Measurements from ENCODE around the gene GPANK1.

GPANK1 gene

GRCh38 chr6:31639043-31639442, 25.8 kb downstream of the GPANK1 start:
- Histone ChIP-seq H3K9me3 (ENCODE audit: control insufficient read depth, insufficient read depth, low read length) (no peaks in the 10 kb centered on the region), H3K27ac (ENCODE audit: low read length) (no peak overlapping the region), H3K4me3 (ENCODE audit: low read length) (no peak overlapping the region), H3K36me3 (ENCODE audit: control insufficient read depth, insufficient read depth, low read length) (peaks cover 69% of the 10 kb centered on the region), H3K27me3 (ENCODE audit: control insufficient read depth, insufficient read depth, low read length) (no peaks in the 10 kb centered on the region), H3K4me1 (ENCODE audit: control insufficient read depth, insufficient read depth, low read length) (no peaks in the 10 kb centered on the region)
- DNase-seq (ENCODE audit: low read depth, low spot score): no peak
- WGBS (ENCODE audit: insufficient coverage, insufficient read length): no CpG with 5 or more reads among the region's 9 CpGs

- DNase-seq (ENCODE audit: low read depth, low spot score): no peak
- Histone ChIP-seq H3K27me3 (ENCODE audit: control insufficient read depth, insufficient read depth, low read length) (no peaks in the 10 kb centered on the region), H3K27ac (ENCODE audit: low read length) (no peak overlapping the region), H3K36me3 (ENCODE audit: control insufficient read depth, insufficient read depth, low read length) (peaks cover 76% of the 10 kb centered on the region), H3K4me1 (ENCODE audit: control insufficient read depth, insufficient read depth, low read length) (no peaks in the 10 kb centered on the region), H3K4me3 (ENCODE audit: low read length) (no peak overlapping the region), H3K9me3 (ENCODE audit: control insufficient read depth, insufficient read depth, low read length) (no peaks in the 10 kb centered on the region)
- no CpG with 5 or more reads among the region's 27 CpGs for WGBS (ENCODE audit: insufficient coverage, insufficient read length)
Observed at GRCh38 chr6:31636698-31637596, 27.9 kb downstream of the GPANK1 start.

GRCh38 chr6:31634969-31635575, 29.7 kb downstream of the GPANK1 start:
- Histone ChIP-seq H3K36me3 (ENCODE audit: control insufficient read depth, insufficient read depth, low read length) (peaks cover 72% of the 10 kb centered on the region), H3K27ac (ENCODE audit: low read length) (no peak overlapping the region), H3K9me3 (ENCODE audit: control insufficient read depth, insufficient read depth, low read length) (no peaks in the 10 kb centered on the region), H3K27me3 (ENCODE audit: control insufficient read depth, insufficient read depth, low read length) (no peaks in the 10 kb centered on the region), H3K4me1 (ENCODE audit: control insufficient read depth, insufficient read depth, low read length) (no peaks in the 10 kb centered on the region), H3K4me3 (ENCODE audit: low read length) (no peak overlapping the region)
- no CpG with 5 or more reads among the region's 11 CpGs for WGBS (ENCODE audit: insufficient coverage, insufficient read length)
- no peak for DNase-seq (ENCODE audit: low read depth, low spot score)

GRCh38 chr6:31634131-31634530, 30.7 kb downstream of the GPANK1 start:
- H3K4me3 ChIP-seq (ENCODE audit: low read length): no peak overlapping the region
- no peak for DNase-seq (ENCODE audit: low read depth, low spot score)
- no peaks in the 10 kb centered on the region for H3K27me3 ChIP-seq (ENCODE audit: control insufficient read depth, insufficient read depth, low read length)
- H3K9me3 ChIP-seq (ENCODE audit: control insufficient read depth, insufficient read depth, low read length): no peaks in the 10 kb centered on the region
- H3K36me3 ChIP-seq (ENCODE audit: control insufficient read depth, insufficient read depth, low read length): peaks cover 73% of the 10 kb centered on the region
- no peaks in the 10 kb centered on the region for H3K4me1 ChIP-seq (ENCODE audit: control insufficient read depth, insufficient read depth, low read length)
- H3K27ac ChIP-seq (ENCODE audit: low read length): no peak overlapping the region
- WGBS (ENCODE audit: insufficient coverage, insufficient read length): no CpG with 5 or more reads among the region's 3 CpGs

GRCh38 chr6:31633447-31633846, 31.4 kb downstream of the GPANK1 start:
- no peak for DNase-seq (ENCODE audit: low read depth, low spot score)
- WGBS (ENCODE audit: insufficient coverage, insufficient read length): no CpG with 5 or more reads among the region's 7 CpGs

DNA sequence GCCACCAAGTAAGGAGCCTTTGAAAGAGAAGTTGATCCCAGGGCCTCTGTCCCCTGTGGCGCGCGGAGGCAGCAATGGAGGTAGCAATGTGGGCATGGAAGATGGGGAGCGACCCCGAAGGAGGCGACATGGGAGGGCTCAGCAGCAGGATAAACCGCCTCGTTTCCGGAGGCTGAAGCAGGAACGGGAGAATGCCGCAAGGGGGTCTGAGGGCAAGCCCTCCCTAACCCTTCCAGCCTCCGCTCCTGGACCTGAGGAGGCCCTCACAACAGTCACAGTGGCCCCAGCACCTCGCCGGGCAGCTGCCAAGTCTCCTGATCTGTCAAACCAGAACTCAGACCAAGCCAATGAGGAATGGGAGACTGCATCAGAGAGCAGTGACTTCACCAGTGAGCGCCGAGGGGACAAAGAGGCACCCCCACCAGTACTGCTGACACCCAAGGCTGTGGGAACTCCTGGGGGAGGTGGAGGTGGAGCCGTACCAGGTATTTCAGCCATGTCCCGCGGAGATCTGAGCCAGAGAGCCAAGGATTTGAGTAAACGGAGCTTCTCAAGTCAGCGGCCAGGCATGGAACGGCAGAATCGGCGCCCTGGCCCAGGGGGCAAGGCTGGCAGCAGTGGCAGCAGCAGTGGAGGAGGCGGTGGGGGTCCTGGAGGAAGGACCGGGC, 32.4 kb downstream of the GPANK1 start:
- Histone ChIP-seq H3K36me3 (ENCODE audit: control insufficient read depth, insufficient read depth, low read length) (peaks cover 85% of the 10 kb centered on the region), H3K4me3 (ENCODE audit: low read length) (no peak overlapping the region), H3K4me1 (ENCODE audit: control insufficient read depth, insufficient read depth, low read length) (no peaks in the 10 kb centered on the region), H3K27me3 (ENCODE audit: control insufficient read depth, insufficient read depth, low read length) (no peaks in the 10 kb centered on the region), H3K9me3 (ENCODE audit: control insufficient read depth, insufficient read depth, low read length) (no peaks in the 10 kb centered on the region), H3K27ac (ENCODE audit: low read length) (no peak overlapping the region)
- WGBS (ENCODE audit: insufficient coverage, insufficient read length): no CpG with 5 or more reads among the region's 26 CpGs
- DNase-seq (ENCODE audit: low read depth, low spot score): no peak

More at GRCh38 chr6:31633447-31633846, 31.4 kb downstream of the GPANK1 start:
- no peak overlapping the region for H3K4me3 ChIP-seq (ENCODE audit: low read length)
- no peak overlapping the region for H3K27ac ChIP-seq (ENCODE audit: low read length)
- no peaks in the 10 kb centered on the region for H3K4me1 ChIP-seq (ENCODE audit: control insufficient read depth, insufficient read depth, low read length)
- H3K36me3 ChIP-seq (ENCODE audit: control insufficient read depth, insufficient read depth, low read length): peaks cover 75% of the 10 kb centered on the region
- no peaks in the 10 kb centered on the region for H3K27me3 ChIP-seq (ENCODE audit: control insufficient read depth, insufficient read depth, low read length)
- no peaks in the 10 kb centered on the region for H3K9me3 ChIP-seq (ENCODE audit: control insufficient read depth, insufficient read depth, low read length)

- Histone ChIP-seq H3K9me3 (ENCODE audit: control insufficient read depth, insufficient read depth, low read length) (no peaks in the 10 kb centered on the region), H3K4me3 (ENCODE audit: low read length) (no peak overlapping the region), H3K4me1 (ENCODE audit: control insufficient read depth, insufficient read depth, low read length) (no peaks in the 10 kb centered on the region), H3K36me3 (ENCODE audit: control insufficient read depth, insufficient read depth, low read length) (peaks cover 85% of the 10 kb centered on the region), H3K27me3 (ENCODE audit: control insufficient read depth, insufficient read depth, low read length) (no peaks in the 10 kb centered on the region), H3K27ac (ENCODE audit: low read length) (no peak overlapping the region)
- no peak for DNase-seq (ENCODE audit: low read depth, low spot score)
- no CpG with 5 or more reads among the region's 32 CpGs for WGBS (ENCODE audit: insufficient coverage, insufficient read length)
Observed at GRCh38 chr6:31631681-31632278, 33.0 kb downstream of the GPANK1 start.

- no peaks in the 10 kb centered on the region for H3K9me3 ChIP-seq (ENCODE audit: control insufficient read depth, insufficient read depth, low read length)
- no peaks in the 10 kb centered on the region for H3K27me3 ChIP-seq (ENCODE audit: control insufficient read depth, insufficient read depth, low read length)
- DNase-seq (ENCODE audit: low read depth, low spot score): no peak
- no CpG with 5 or more reads among the region's 16 CpGs for WGBS (ENCODE audit: insufficient coverage, insufficient read length)
- no peak overlapping the region for H3K4me3 ChIP-seq (ENCODE audit: low read length)
- H3K27ac ChIP-seq (ENCODE audit: low read length): no peak overlapping the region
- H3K4me1 ChIP-seq (ENCODE audit: control insufficient read depth, insufficient read depth, low read length): no peaks in the 10 kb centered on the region
- peaks cover 85% of the 10 kb centered on the region for H3K36me3 ChIP-seq (ENCODE audit: control insufficient read depth, insufficient read depth, low read length)
Observed at GRCh38 chr6:31631209-31631608, 33.6 kb downstream of the GPANK1 start.

DNA sequence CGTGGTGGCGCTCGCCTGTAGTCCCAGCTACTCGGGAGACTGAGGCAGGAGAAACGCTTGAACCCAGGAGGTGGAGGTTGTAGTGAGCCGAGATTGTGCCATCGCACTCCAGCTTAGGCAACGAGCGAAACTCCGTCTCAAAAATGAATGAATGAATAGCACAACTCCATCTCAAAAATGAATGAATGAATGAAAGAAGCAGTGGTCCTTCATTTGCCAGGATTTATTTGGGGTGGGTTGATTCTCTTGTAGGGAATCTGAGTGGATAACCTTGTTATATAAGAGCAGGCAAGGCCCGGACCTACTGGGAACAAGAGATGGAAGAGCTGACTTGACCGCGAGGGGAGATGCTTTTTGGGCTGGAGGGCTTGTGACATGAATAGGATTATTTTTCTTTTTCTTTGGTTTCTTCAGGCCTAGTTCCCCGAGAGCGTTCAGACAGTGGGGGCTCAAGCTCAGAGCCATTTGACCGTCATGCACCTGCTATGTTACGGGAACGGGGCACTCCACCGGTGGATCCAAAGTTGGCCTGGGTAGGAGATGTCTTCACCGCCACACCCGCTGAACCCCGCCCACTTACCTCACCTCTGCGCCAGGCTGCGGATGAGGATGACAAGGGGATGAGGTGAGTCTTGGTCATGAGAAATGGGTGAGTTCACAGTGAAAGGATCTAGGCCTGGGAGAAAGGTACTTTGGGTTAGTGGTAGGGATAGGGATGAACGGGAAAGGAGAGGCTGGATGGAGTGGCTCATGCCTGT, 34.4 kb downstream of the GPANK1 start:
- H3K4me3 ChIP-seq (ENCODE audit: low read length): no peak overlapping the region
- WGBS (ENCODE audit: insufficient coverage, insufficient read length): no CpG with 5 or more reads among the region's 25 CpGs
- no peak overlapping the region for H3K27ac ChIP-seq (ENCODE audit: low read length)
- peaks cover 85% of the 10 kb centered on the region for H3K36me3 ChIP-seq (ENCODE audit: control insufficient read depth, insufficient read depth, low read length)
- H3K4me1 ChIP-seq (ENCODE audit: control insufficient read depth, insufficient read depth, low read length): no peaks in the 10 kb centered on the region
- no peak for DNase-seq (ENCODE audit: low read depth, low spot score)
- H3K27me3 ChIP-seq (ENCODE audit: control insufficient read depth, insufficient read depth, low read length): no peaks in the 10 kb centered on the region
- no peaks in the 10 kb centered on the region for H3K9me3 ChIP-seq (ENCODE audit: control insufficient read depth, insufficient read depth, low read length)

DNA sequence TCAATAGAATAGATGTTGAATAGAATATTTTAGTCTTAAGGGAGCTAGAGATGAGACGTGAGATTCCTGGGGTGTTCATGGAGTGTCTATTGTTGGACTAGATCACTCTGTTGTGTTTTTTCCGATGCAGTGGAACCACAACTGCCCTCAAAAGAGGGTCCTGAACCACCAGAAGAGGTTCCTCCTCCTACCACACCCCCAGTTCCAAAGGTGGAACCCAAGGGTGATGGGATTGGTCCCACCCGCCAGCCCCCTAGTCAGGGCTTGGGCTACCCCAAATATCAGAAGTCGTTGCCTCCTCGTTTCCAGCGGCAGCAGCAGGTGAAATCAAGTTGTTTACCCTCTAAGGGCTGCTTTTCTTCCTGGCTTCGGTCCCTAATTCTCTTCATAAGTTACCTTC, 35.8 kb downstream of the GPANK1 start:
- Histone ChIP-seq H3K4me3 (ENCODE audit: low read length) (no peak overlapping the region), H3K36me3 (ENCODE audit: control insufficient read depth, insufficient read depth, low read length) (peaks cover 80% of the 10 kb centered on the region), H3K9me3 (ENCODE audit: control insufficient read depth, insufficient read depth, low read length) (no peaks in the 10 kb centered on the region), H3K27me3 (ENCODE audit: control insufficient read depth, insufficient read depth, low read length) (no peaks in the 10 kb centered on the region), H3K27ac (ENCODE audit: low read length) (no peak overlapping the region), H3K4me1 (ENCODE audit: control insufficient read depth, insufficient read depth, low read length) (no peaks in the 10 kb centered on the region)
- WGBS (ENCODE audit: insufficient coverage, insufficient read length): no CpG with 5 or more reads among the region's 7 CpGs
- no peak for DNase-seq (ENCODE audit: low read depth, low spot score)
